AG04450 (cell line): ENCODE results near the gene IL22. TPM values are rescaled to one million over a fixed set of nuclear protein-coding genes. Genes with fewer than 3 reads are reported as not detected.

Experiments
- CTCF ChIA-PET: fragments of 300-600, 350-600 bp; formaldehyde crosslinking; extraction: SDS; loops from one replicate; lab custom pipeline; 2022; ENCODE audit warnings: antibody characterized with exemption, inconsistent platforms; lab: Charles Lee
- POLR2A ChIA-PET: fragments of 350-600 bp; formaldehyde crosslinking; extraction: SDS; loops from one replicate; lab custom pipeline; 2021; ENCODE audit warnings: antibody characterized with exemption, inconsistent platforms; lab: Yijun Ruan, JAX
- DNase-seq: peaks from one replicate; pipeline ENCODE4 v3.0.0-alpha.2; 2011; ENCODE audit warnings: low read depth, low spot score
- H3K27ac ChIP-seq: one replicate; pipeline ENCODE4 v1.5.1; 2012; ENCODE audit warnings: low read depth, low read length, control low read depth
- H3K27me3 ChIP-seq: one replicate; pipeline ENCODE4 v1.6.0; 2012; ENCODE audit warnings: low read length; ENCODE audit not compliant: control insufficient read depth, insufficient read depth
- H3K4me3 ChIP-seq: 2 replicates; pipeline ENCODE4 v1.5.1; 2011; ENCODE audit warnings: mild to moderate bottlenecking, low read depth, low read length, control low read depth
- H3K9me3 ChIP-seq: 2 replicates; pipeline ENCODE4 v1.5.1; 2012; ENCODE audit warnings: low read length; ENCODE audit not compliant: control insufficient read depth, insufficient read depth
- CTCF ChIP-seq: IDR thresholded peaks from 2 replicates; pipeline ENCODE4 v1.5.1; 2011; ENCODE audit warnings: low read depth, low read length, control low read depth, inconsistent platforms
- polyA minus RNA-seq: library from RNA; depleted of rRNA, polyadenylated mRNA; stranded (reverse); fragments of >200 nt; gene quantifications from 2 replicates; pipeline ENCODE4 v1.2.3, GENCODE V29; 2011; rRNA and poly(A)+ RNA removed
- polyA plus RNA-seq: library from polyadenylated mRNA; depleted of rRNA; stranded (reverse); fragments of >200 nt; gene quantifications from 2 replicates; pipeline ENCODE4 v1.2.3, GENCODE V29; 2011; rRNA removed

Gene IL22
- polyA plus RNA-seq (not detected in 2 replicates), polyA minus RNA-seq (not detected in 2 replicates)

- H3K9me3 ChIP-seq: no peaks in the 10 kb centered on the region
- no peak within 1 kb of the TSS for H3K27ac ChIP-seq
- ChIA-PET POLR2A (no interaction called here), CTCF (no interaction called here)
- H3K27me3 ChIP-seq: no peaks in the 10 kb centered on the region
- TF ChIP-seq CTCF: no peak
- DNase-seq: no peak
- H3K4me3 ChIP-seq: no peak within 1 kb of the TSS
Observed at GRCh38 chr12:68253504-68253903, at the start of gene IL22. Gene IL22 (minus strand): TSS chr12:68253604. CDS start chr12:68253448, 156 bp downstream.

GRCh38 chr12:68297929-68298328, 44.5 kb upstream of the IL22 start:
- Histone ChIP-seq H3K4me3 (no peak overlapping the region), H3K27me3 (no peaks in the 10 kb centered on the region), H3K27ac (no peak overlapping the region), H3K9me3 (no peaks in the 10 kb centered on the region)
- ChIA-PET CTCF (interaction anchor here (2.9 kb wide), 1 partner anchor 75 kb away, joined by 9 read pairs; no protein-coding TSS in a partner anchor), POLR2A (no interaction called here)
- no peak for DNase-seq
- no peak for TF ChIP-seq CTCF

GRCh38 chr12:68294251-68294650, 40.8 kb upstream of the IL22 start:
- no peaks in the 10 kb centered on the region for H3K9me3 ChIP-seq
- no peaks in the 10 kb centered on the region for H3K27me3 ChIP-seq
- no peak for TF ChIP-seq CTCF
- CTCF ChIA-PET: no interaction called here
- DNase-seq: no peak
- H3K4me3 ChIP-seq: no peak overlapping the region
- H3K27ac ChIP-seq: no peak overlapping the region
- POLR2A ChIA-PET: no interaction called here

GRCh38 chr12:68293347-68293746, 39.9 kb upstream of the IL22 start:
- no peaks in the 10 kb centered on the region for H3K9me3 ChIP-seq
- H3K4me3 ChIP-seq: no peak overlapping the region
- CTCF ChIA-PET: interaction anchor here (1.0 kb wide), 1 partner anchor 23 kb away, joined by 3 read pairs; no protein-coding TSS in a partner anchor
- POLR2A ChIA-PET: no interaction called here
- TF ChIP-seq CTCF: no peak
- no peak overlapping the region for H3K27ac ChIP-seq
- H3K27me3 ChIP-seq: no peaks in the 10 kb centered on the region
- no peak for DNase-seq

GRCh38 chr12:68292151-68292943, 38.9 kb upstream of the IL22 start:
- Histone ChIP-seq H3K9me3 (no peaks in the 10 kb centered on the region), H3K27ac (no peak overlapping the region), H3K4me3 (no peak overlapping the region), H3K27me3 (no peaks in the 10 kb centered on the region)
- CTCF ChIA-PET: interaction anchor here (0.6 to 1.0 kb wide), 2 partner anchors 24 to 1065 kb away, joined by 3 read pairs; no protein-coding TSS in a partner anchor
- TF ChIP-seq CTCF: no peak
- DNase-seq: no peak
- POLR2A ChIA-PET: no interaction called here
